ENCODE results near the gene HIP1R.
A peak's percentile ranks its signal among the peaks of the same experiment; 100 is the strongest.
"Not testable (repeated sequence)": the region's sequence is repeated elsewhere in the genome, so short reads cannot be mapped to it uniquely, and the experiment has no call there.

Gene HIP1R

GRCh38 chr12:122862872-122863701 lies 27.8 kb downstream of the HIP1R start:
- DNase-seq, result no peak

GRCh38 chr12:122864894-122865253 lies 29.6 kb downstream of the HIP1R start:
- DNase-seq, result no peak

- peak; percentile 37 for DNase-seq
These were observed 30.3 kb downstream of the HIP1R start for GRCh38 chr12:122865268-122866231.

- no peak for DNase-seq
These were observed 31.1 kb downstream of the HIP1R start for GRCh38 chr12:122866379-122866778.

- no peak for DNase-seq
These were observed 31.8 kb downstream of the HIP1R start for GRCh38 chr12:122866950-122867607.

GRCh38 chr12:122867691-122868461 lies 32.6 kb downstream of the HIP1R start:
- no peak for DNase-seq

GRCh38 chr12:122868471-122869177 lies 33.4 kb downstream of the HIP1R start:
- DNase-seq, result no peak

GRCh38 chr12:122869207-122869973 lies 34.1 kb downstream of the HIP1R start:
- no peak for DNase-seq

- peak; percentile 7 for DNase-seq
These were observed 35.0 kb downstream of the HIP1R start for GRCh38 chr12:122870163-122870842.

- peak; percentile 8 for DNase-seq
These were observed 35.8 kb downstream of the HIP1R start for GRCh38 chr12:122870867-122871664.

GRCh38 chr12:122871851-122872780 lies 36.9 kb downstream of the HIP1R start:
- peak; percentile 58 for DNase-seq

GRCh38 chr12:122872815-122873361 lies 37.6 kb downstream of the HIP1R start:
- DNase-seq, result no peak

- no peak for DNase-seq
These were observed 38.3 kb downstream of the HIP1R start for GRCh38 chr12:122873540-122873939.

GRCh38 chr12:122874081-122874480 lies 38.8 kb downstream of the HIP1R start:
- peak; percentile 65 for DNase-seq

- DNase-seq, result no peak
These were observed 40.4 kb downstream of the HIP1R start for GRCh38 chr12:122875590-122876220.

GRCh38 chr12:122876281-122876680 lies 41.0 kb downstream of the HIP1R start:
- DNase-seq, result not testable (repeated sequence)

- DNase-seq, result no peak
These were observed 41.5 kb downstream of the HIP1R start for GRCh38 chr12:122876731-122877130.
